GM20431 (cell line): Measurements from ENCODE around the gene RWDD4.
"Not testable (repeated sequence)": the region's sequence is repeated elsewhere in the genome, so short reads cannot be mapped to it uniquely, and the experiment has no call there.

Experiments
- in situ Hi-C: fragments of 300-500 bp; cut with MseI, MboI; formaldehyde crosslinking; loops from one replicate; pipeline ENCODE4 v1.15.0; 2020; ENCODE audit warnings: low sequenced_read_pairs; ENCODE audit not compliant: unreplicated experiment

RWDD4 gene

GRCh38 chr4:183636923-183637322, 22.1 kb downstream of the RWDD4 start:
- in situ Hi-C loops, result no loop called here

GRCh38 chr4:183636503-183636902, 22.5 kb downstream of the RWDD4 start:
- in situ Hi-C loops, result no loop called here

DNA sequence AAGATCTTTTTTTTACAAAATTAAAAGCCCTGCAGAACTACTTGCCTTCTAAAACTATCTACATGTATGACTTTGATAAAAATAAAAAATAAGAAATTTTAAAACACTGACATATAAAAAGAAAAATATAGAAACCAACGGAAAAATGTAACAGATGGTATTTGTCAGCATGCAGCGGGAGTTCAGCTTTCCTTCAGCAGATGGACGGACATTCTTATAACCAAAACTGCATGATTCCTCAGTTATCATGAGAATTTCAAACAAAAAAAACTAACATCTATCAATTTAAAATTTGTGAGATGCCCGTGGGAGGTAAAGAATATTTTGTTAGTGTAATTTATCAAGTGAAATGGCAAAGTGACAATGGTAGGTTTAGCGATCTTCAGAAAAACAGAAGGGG, 23.2 kb downstream of the RWDD4 start:
- in situ Hi-C loops, result no loop called here

- in situ Hi-C loops, result no loop called here
Observed at GRCh38 chr4:183635321-183635720, 23.7 kb downstream of the RWDD4 start.

- in situ Hi-C loops, result no loop called here
Observed at GRCh38 chr4:183633476-183634400, 25.2 kb downstream of the RWDD4 start.

DNA sequence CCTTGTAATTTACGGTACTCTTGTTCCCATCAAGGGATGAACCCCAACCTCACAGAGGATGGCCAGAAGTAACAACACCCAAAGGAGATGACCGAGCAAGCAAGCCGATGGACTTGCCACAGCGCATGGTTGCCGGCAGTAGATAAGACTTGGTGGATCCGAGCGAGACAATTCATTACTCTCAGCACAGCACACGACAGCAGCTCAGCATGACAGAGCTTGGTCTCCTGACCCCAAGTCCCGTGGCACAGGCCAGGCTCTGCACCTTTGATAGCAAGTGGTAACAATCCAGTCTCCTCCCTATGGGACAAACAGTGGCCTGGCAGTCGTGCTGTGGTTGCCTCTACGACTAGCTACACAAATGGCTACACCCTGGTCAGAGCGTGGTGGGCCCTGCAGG, 26.3 kb downstream of the RWDD4 start:
- in situ Hi-C loops, result no loop called here

GRCh38 chr4:183631577-183632198, 27.3 kb downstream of the RWDD4 start:
- in situ Hi-C loops, result no loop called here

DNA sequence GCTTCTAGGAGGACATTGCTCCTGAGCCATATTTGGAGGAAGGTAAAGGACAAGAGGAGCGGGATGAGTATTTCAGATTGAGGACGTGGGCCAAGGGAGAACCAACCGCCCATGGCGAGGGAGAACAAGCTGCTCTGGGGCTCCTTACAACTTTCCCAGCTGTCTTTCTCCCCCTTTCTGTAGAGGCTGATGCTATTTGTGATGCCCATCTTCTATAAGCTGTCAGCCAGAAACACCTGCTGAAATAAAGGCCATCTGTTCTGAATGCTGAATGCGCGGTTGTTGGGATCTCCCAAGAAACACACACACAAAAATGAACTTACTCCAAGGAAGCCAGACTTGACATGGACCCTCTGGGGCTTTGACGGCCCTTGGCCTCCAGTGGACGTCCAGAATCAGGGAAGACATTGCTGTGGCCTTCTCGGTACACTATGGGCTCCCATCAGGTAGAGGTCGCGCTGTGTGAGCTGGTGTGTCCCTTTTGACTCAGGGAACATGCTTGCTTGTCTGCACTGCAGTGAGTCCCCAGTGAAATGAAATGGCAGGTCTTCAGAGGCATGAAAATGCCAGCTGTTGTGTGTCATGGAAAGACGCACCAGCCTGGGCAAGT, 30.9 kb downstream of the RWDD4 start:
- in situ Hi-C loops, result no loop called here

DNA sequence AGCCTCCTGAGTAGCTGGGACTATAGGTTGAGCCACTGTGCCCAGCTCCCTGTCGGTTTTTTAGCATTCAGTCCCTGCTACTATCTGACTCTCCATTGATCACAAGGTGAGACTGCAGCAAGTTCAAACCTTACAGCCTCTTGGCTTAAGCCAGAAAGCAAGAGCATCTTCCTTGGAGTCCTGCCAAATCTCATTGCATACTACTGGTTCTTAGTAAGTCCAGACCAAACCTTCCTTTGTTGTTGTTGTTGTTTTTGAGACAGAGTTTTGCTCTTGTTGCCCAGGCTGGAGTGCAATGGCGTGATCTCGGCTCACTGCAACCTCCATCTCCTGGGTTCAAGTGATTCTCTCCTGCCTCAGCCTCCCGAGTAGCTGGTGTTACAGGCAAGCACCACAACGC, 31.7 kb downstream of the RWDD4 start:
- in situ Hi-C loops, result not testable (repeated sequence)

DNA sequence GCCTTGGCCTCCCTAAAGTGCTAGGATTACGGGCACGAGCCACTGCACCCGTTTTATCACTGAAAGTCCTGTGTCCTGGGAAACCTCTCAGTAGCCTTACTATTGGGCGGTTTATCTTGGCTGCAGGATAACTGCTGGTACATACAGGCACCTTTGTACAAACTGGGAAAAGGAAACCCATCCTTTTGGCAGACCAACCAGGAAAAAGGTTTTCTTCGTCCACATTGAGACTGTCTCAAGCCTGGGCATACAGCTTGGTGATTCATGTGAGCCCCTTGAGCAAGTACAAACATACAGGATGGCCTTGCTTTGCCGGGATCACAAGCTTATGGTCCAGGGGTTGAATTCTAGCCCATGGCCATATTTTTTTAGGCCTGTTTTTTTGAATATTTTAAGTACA, 32.8 kb downstream of the RWDD4 start:
- in situ Hi-C loops, result no loop called here

DNA sequence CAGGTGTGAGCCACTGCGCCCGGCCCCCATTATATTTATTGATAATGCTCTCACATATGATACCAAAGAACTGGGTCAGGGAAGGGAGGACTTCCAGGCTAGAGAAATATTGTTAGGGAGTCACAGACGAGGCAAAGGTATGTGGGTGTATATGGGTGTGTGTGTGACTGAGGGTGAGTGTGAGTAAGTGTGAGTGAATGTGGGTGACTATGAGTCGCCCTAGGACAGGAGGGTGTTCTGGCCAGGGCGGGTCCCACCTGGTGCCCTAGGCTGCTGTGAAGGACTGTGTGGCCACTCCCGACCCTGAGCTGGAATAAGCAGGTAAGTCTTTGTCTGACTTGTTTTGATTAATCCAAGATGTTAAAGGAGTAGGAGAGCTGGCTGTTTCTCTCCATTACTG, 34.4 kb downstream of the RWDD4 start:
- in situ Hi-C loops, result no loop called here

GRCh38 chr4:183621875-183622274, 37.1 kb downstream of the RWDD4 start:
- in situ Hi-C loops, result no loop called here

- in situ Hi-C loops, result no loop called here
Observed at GRCh38 chr4:183620421-183620820, 38.6 kb downstream of the RWDD4 start.

DNA sequence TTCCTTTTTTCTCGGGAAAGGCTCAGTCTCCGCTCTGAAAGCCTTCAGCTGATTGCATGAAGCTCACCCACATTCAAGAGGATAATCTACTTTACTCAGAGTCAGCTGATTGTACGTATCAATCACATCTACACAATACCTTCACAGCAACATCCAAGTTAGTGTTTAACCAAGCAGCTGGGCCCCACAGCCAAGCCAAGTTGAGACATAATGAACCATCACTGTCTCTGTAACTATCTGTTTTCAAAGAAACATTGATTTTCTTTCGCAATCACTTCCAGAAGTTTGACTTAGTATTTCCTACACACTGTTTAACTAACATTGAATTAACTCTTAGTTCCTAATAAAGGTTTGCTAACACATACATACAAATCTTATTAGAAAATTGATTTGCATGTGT, 40.3 kb downstream of the RWDD4 start:
- in situ Hi-C loops, result no loop called here

GRCh38 chr4:183617075-183617474, 41.9 kb downstream of the RWDD4 start:
- in situ Hi-C loops, result no loop called here

GRCh38 chr4:183612329-183613250, 46.4 kb downstream of the RWDD4 start:
- in situ Hi-C loops, result no loop called here

DNA sequence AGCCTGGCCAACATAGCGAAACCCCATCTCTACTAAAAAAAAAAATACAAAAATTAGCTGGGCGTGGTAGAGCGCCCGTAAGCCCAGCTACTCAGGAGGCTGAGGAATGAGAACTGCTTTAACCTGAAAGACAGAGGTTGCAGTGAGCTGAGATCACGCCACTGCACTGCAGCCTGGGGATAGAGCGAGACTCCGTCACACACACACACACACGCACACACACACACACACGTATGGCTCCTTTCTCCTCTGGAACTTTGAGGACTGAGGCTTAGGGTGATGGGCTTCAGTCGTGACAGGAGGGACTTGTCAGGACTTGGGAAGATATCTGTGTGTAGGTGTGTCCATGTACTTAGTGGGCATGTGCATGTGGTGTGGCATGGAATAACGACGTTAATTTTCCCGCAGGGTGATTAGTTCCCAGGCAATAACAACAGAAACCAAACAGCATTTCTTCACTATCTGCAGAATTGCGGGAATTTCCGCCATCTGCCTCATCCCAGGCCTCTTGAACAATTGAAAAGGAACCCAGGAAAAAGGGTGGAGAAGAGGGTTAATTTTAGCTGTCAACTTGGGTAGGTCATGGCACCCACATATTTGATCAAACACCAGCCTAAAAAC, 47.7 kb downstream of the RWDD4 start:
- in situ Hi-C loops, result no loop called here

DNA sequence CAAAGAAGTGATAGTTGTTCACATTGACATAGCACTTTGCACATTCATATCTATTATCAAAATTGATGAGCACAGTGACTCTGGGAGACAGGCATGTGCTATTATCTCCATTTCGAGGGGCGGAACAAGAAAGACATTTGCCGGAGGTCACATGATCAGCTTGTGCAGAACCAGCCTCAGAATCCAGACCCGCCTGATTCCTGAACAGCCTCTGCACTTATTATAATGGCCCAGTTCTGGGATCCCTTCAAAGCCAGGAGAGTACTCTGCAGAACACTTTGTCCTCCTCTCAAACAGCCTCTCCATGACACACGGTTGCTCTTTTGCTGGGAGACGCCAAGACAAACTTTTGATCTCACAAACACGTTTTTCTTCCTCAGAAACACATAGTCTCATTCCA, 48.4 kb downstream of the RWDD4 start:
- in situ Hi-C loops, result no loop called here

DNA sequence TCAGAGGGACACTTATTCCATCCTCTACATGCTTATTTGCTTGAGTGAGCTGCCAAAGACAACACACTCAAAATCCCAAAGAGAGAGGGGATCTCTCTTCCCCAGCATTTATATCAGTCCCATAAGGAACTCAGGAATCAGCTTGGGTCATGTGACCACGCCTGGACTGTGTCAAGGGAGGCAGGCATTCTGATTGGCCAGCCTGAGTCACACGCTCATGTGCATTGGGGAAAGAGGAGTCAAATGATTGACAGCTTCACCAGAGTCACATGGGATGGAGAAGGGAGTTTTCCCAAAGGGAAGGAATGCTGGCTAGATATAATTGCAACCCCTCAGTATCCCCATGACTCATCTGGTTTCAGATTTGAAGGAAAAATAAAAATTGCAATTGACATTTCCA, 49.0 kb downstream of the RWDD4 start:
- in situ Hi-C loops, result no loop called here

DNA sequence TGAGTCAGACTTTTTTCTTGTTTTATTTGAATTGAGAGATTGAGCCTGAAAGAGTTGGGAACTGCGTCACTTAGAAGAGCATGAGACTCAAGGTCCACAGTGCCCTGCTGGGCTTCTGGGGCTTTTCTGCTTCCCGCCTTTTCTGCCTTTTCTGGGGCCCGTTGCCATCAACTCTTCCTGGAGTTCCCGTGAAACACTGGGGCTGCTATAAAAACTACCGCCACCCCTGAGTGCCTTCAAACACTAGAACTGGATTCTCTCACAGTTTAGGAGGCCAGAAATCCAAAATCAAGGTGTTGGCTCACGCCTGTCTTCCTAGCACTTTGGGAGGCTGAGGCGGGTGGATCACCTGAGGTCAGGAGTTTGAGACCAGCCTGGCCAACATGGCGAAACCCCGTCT, 49.8 kb downstream of the RWDD4 start:
- in situ Hi-C loops, result no loop called here
